D721Med (cell line): Measurements from ENCODE around the gene NUP205.
"Not testable (repeated sequence)": the region's sequence is repeated elsewhere in the genome, so short reads cannot be mapped to it uniquely, and the experiment has no call there.

Source experiments
- DNase-seq: peaks from one replicate; pipeline ENCODE4 v3.0.0; 2011; ENCODE audit warnings: low spot score; ENCODE audit not compliant: insufficient read length
- FAIRE-seq: peaks from 2 replicates; lab custom pipeline; 2011; peaks lifted over from hg19 to GRCh38; lab: Jason Lieb, UNC
- CTCF ChIP-seq: IDR thresholded peaks from 2 replicates; pipeline ENCODE4 v1.5.1; 2012; ENCODE audit warnings: mild to moderate bottlenecking, control low read depth; ENCODE audit not compliant: insufficient read depth; ENCODE audit errors: missing control alignments

Gene NUP205

DNA sequence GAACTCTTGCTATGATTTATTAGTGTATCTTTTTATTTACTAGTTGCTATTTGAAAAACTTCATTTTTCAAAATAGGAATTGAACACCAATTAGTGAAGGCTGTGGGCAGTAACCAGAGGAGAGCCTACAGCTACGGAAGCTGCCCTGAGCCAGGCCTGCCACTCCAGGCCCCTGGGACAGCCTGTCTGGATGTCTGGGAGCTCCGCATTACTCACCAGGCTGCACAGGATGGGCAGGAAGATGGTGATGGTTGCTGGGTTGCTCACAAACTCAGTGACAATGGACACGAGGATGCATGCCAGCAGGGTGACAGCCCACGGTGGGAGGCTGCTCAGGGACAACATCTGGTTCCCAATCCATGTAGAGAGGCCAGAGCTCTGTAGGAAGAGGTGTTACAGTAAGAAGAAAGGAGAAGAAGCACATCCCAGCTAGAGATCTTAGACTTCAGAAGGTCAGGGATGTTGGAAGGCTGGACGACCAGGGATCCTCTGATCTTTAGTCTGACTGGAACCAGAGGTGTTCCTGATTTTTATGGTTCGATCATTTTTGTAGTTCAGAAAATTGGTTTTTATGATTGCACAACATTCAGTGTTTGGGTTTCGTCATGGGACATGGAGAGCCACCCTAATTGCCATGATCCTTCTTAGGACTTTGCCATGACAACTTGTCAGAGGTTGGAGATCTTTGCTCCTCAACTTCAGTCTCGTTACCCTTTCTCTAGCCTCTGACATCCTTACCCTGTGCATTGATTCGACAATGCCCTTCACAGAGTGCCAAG is 127.8 kb downstream of the NUP205 start:
- FAIRE-seq (no peak), DNase-seq (no peak)
- TF ChIP-seq CTCF: no peak

DNA sequence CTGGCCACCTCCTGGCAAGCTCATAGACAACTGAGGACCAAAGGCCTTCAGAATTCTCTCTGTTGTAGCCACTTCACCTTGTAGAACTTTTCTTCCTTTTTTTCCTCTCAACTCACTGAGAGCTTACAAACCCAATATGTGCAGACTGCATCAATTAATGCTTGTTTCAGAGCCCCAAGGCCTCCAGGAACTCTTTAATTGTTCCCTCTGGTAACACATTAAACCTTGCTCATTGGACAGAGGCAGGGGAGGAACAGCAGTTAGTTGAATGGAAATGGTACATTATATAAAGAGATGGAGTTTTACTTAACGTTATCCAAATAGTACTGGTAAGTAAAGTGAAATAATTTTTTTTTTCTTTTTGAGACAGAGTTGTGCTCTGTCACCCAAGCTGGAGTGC is 129.7 kb downstream of the NUP205 start:
- no peak for DNase-seq
- no peak for FAIRE-seq
- no peak for TF ChIP-seq CTCF

DNA sequence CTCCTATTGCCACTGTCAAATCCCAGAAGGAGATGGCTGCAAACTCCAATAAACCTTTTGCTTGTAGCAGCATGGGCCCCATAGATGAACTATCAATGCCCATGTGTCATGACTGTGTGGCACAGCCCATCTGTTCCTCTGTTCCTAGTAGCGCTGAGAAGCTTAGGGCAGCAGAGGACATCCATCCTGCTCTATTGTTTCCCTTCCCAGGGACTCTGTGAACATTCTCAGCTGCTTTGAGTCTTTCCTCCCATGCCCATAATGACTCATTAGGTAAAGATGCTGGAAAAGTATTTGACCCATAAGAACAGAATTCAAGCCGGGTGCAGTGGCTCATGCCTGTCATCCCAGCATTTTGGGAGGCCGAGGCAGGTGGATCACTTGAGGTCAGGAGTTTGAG is 132.8 kb downstream of the NUP205 start:
- DNase-seq: no peak
- TF ChIP-seq CTCF: no peak
- FAIRE-seq: no peak

DNA sequence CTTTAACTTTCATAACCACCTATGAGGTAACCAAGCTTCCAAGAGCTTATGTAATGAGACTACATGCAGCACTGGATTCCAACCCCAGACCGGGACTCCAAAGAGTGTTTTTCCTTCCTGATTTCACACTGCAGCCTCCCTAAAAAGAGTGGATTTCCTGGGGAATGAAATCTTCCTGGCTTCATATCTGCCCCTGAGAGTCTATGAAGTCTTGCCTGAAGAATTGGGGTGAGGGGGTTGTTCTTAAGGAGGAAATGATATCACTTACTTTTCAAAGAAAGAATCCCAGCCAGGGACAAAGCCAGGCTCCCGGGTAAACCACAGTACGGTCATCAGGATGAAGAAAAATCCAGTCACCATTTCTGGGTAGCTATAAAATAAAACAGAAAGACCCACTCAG is 134.3 kb downstream of the NUP205 start:
- TF ChIP-seq CTCF: no peak
- FAIRE-seq (no peak), DNase-seq (no peak)

DNA sequence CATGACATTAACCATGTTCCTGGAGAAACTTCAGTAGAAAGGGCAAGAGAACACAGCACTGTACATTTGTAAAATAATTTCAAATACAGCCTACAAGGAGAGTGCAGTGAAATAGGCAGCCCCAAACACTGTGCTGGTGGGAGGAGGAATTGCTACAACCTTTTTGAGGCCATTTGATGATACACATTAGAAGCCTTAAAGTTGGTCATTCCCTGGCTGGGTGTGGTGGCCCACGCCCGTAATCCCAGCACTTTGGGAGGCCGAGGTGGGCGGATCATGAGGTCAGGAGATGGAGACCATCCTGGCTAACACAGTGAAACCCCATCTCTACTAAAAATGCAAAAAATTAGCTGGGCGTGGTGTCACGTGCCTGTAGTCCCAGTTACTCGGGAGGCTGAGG is 134.9 kb downstream of the NUP205 start:
- DNase-seq, FAIRE-seq: not testable (repeated sequence)

- no peak for FAIRE-seq
- no peak for TF ChIP-seq CTCF
- no peak for DNase-seq
These were observed 135.8 kb downstream of the NUP205 start for GRCh38 chr7:135693558-135693957.

DNA sequence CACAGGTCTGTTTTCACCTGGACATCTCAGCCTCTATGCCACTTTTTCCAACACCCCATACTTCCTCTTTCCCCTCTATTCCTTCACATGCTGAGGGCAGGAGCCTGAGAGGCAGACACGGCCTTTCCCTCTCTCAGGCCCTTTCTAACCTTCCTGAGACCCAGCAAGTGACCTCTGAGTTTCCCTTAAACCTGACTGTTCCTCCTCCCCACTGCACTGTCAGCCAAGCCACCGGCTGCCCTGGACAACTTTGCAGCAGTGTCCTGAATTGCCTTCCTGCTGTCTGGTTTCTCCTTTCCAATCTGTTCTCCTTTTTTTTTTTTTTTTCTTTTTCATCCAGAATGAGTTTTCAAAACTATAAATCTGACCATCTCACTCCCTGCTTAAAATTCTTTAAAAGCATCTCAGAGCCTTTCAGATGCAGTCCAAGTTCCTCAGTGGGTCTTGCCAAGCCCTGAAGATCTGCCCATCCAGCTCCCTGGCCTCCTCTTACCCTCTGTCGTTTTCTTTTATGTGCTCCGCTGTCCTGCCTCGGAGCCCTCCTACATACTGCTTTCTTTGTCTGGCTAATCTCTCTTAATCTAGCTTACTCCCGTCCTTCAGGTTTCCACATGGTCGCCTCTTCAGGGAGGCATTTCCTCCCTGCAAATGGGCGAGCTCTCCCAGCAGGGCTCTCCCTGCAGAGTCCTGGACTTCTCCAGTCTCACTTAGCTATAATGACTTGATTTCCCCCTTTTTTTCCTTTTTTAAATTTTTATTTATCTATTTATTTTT is 139.7 kb downstream of the NUP205 start:
- FAIRE-seq: no peak
- TF ChIP-seq CTCF: no peak
- DNase-seq: peak; percentile 63
